Upper lobe of right lung (tissue), 1 donor: ENCODE data around the gene SNAP47. TPM values are rescaled to one million over a fixed set of nuclear protein-coding genes. Genes with fewer than 3 reads are reported as not detected.

Experiments
- ATAC-seq: fragments of 200-7000 bp; cut with Tn5 transposase; one replicate; pipeline ENCODE4 v1.9.1; 2020; ENCODE audit warnings: mild to moderate bottlenecking, moderate library complexity
- DNase-seq: peaks from one replicate; pipeline ENCODE4 v3.0.0-alpha.2; 2020
- H3K27ac ChIP-seq: fragments of 200-600 bp; one replicate; pipeline ENCODE4 v1.8.0; 2022
- H3K27me3 ChIP-seq: fragments of 200-600 bp; one replicate; pipeline ENCODE4 v1.8.0; 2022; ENCODE audit warnings: mild to moderate bottlenecking
- H3K36me3 ChIP-seq: fragments of 200-600 bp; one replicate; pipeline ENCODE4 v1.8.0; 2022
- H3K4me1 ChIP-seq: fragments of 200-600 bp; one replicate; pipeline ENCODE4 v1.8.0; 2022
- H3K4me3 ChIP-seq: fragments of 200-600 bp; one replicate; pipeline ENCODE4 v1.8.0; 2022; ENCODE audit warnings: mild to moderate bottlenecking
- H3K9me3 ChIP-seq: fragments of 200-600 bp; one replicate; pipeline ENCODE4 v1.8.0; 2022
- CTCF ChIP-seq: fragments of 200-600 bp; IDR thresholded peaks from one replicate; pipeline ENCODE4 v1.8.0; 2022; ENCODE audit warnings: antibody characterized with exemption
- intact Hi-C: fragments of 100-400 bp; cut with DNase I; formaldehyde crosslinking; loops from one replicate; pipeline ENCODE4 v1.11.0; 2022
- total RNA-seq: library from RNA; stranded (reverse); fragmentation: NEBNext Ultra II Directional; extraction: Animal tissue kit (Norgen Biotek cat#: 25700); gene quantifications from one replicate; pipeline ENCODE4 v1.2.1, GENCODE V29; 2021
- donor health status: DM: no; HTN: yes; CAD: no; lungs with severe emphysema.

The SNAP47 gene
- total RNA-seq, 1 donor from 2014 or later: 27.7 TPM

- no peak overlapping the region for H3K27ac ChIP-seq
- H3K36me3 ChIP-seq: peaks cover 20% of the 10 kb centered on the region
- peak; percentile 4 for ATAC-seq
- peak; percentile 69 for TF ChIP-seq CTCF
- peaks cover 32% of the 10 kb centered on the region for H3K4me1 ChIP-seq
- no peaks in the 10 kb centered on the region for H3K9me3 ChIP-seq
- H3K27me3 ChIP-seq: no peaks in the 10 kb centered on the region
- H3K4me3 ChIP-seq: no peak overlapping the region
- no peak for DNase-seq
- intact Hi-C loops: no loop called here
These were observed 5.2 kb upstream of the SNAP47 start for GRCh38 chr1:227729881-227730629.

GRCh38 chr1:227730630-227731151, 4.5 kb upstream of the SNAP47 start:
- intact Hi-C loops: no loop called here
- no peaks in the 10 kb centered on the region for H3K27me3 ChIP-seq
- H3K4me1 ChIP-seq: peaks cover 32% of the 10 kb centered on the region
- no peaks in the 10 kb centered on the region for H3K9me3 ChIP-seq
- DNase-seq (no peak), ATAC-seq (no peak)
- TF ChIP-seq CTCF: peak; percentile 2
- H3K36me3 ChIP-seq: peaks cover 20% of the 10 kb centered on the region
- H3K4me3 ChIP-seq: no peak overlapping the region
- no peak overlapping the region for H3K27ac ChIP-seq

GRCh38 chr1:227731241-227731677, 4.0 kb upstream of the SNAP47 start:
- intact Hi-C loops: no loop called here
- no peak for TF ChIP-seq CTCF
- H3K9me3 ChIP-seq: no peaks in the 10 kb centered on the region
- no peak overlapping the region for H3K27ac ChIP-seq
- H3K27me3 ChIP-seq: no peaks in the 10 kb centered on the region
- H3K4me3 ChIP-seq: no peak overlapping the region
- H3K36me3 ChIP-seq: peaks cover 20% of the 10 kb centered on the region
- DNase-seq (no peak), ATAC-seq (no peak)
- peaks cover 35% of the 10 kb centered on the region for H3K4me1 ChIP-seq

GRCh38 chr1:227731696-227732585, 3.3 kb upstream of the SNAP47 start:
- no peak for TF ChIP-seq CTCF
- H3K4me3 ChIP-seq: no peak overlapping the region
- H3K27me3 ChIP-seq: no peaks in the 10 kb centered on the region
- H3K9me3 ChIP-seq: no peaks in the 10 kb centered on the region
- H3K4me1 ChIP-seq: peaks cover 35% of the 10 kb centered on the region
- H3K27ac ChIP-seq: no peak overlapping the region
- DNase-seq (no peak), ATAC-seq (no peak)
- peaks cover 20% of the 10 kb centered on the region for H3K36me3 ChIP-seq
- intact Hi-C loops: no loop called here

- no peak for DNase-seq
- no peak for ATAC-seq
- intact Hi-C loops: no loop called here
- Histone ChIP-seq H3K4me1 (peaks cover 32% of the 10 kb centered on the region), H3K9me3 (no peaks in the 10 kb centered on the region), H3K36me3 (peaks cover 20% of the 10 kb centered on the region), H3K27ac (no peak overlapping the region), H3K4me3 (no peak overlapping the region), H3K27me3 (no peaks in the 10 kb centered on the region)
- no peak for TF ChIP-seq CTCF
These were observed 2.5 kb upstream of the SNAP47 start for GRCh38 chr1:227732586-227733308.
